Karpas-422 (cell line): ENCODE results near the gene PSD. TPM values are rescaled to one million over a fixed set of nuclear protein-coding genes. Genes with fewer than 3 reads are reported as not detected.
A peak's percentile ranks its signal among the peaks of the same experiment; 100 is the strongest.

Source experiments
- DNase-seq: peaks from one replicate; pipeline ENCODE4 v3.0.0-alpha.2; 2015
- H2AFZ ChIP-seq: fragments of 200-600 bp; sonication (generic); 2 replicates; pipeline ENCODE4 v1.6.1; 2014; ENCODE audit warnings: antibody characterized with exemption, low read length, mixed read lengths
- H3K27ac ChIP-seq: fragments of 200-600 bp; sonication (generic); 2 replicates; pipeline ENCODE4 v1.5.1; 2014; ENCODE audit warnings: mild to moderate bottlenecking, low read length, moderate library complexity
- H3K27me3 ChIP-seq: fragments of 200-600 bp; sonication (generic); 2 replicates; pipeline ENCODE4 v1.6.1; 2014; ENCODE audit warnings: low read length, mixed read lengths
- H3K36me3 ChIP-seq: fragments of 200-600 bp; sonication (generic); 2 replicates; pipeline ENCODE4 v1.6.1; 2014; ENCODE audit warnings: low read length, mixed read lengths; ENCODE audit not compliant: insufficient read depth
- H3K4me1 ChIP-seq: fragments of 200-600 bp; sonication (generic); 2 replicates; pipeline ENCODE4 v1.6.1; 2014; ENCODE audit warnings: mild to moderate bottlenecking, low read length, mixed read lengths
- H3K4me2 ChIP-seq: fragments of 200-600 bp; sonication (generic); 2 replicates; pipeline ENCODE4 v1.6.1; 2014; ENCODE audit warnings: low read length, low read depth, mild to moderate bottlenecking; ENCODE audit not compliant: poor library complexity, severe bottlenecking
- H3K4me3 ChIP-seq: fragments of 200-600 bp; sonication (generic); 2 replicates; pipeline ENCODE4 v1.5.1; 2014; ENCODE audit warnings: mild to moderate bottlenecking, antibody characterized with exemption, low read length, mixed read lengths
- H3K79me2 ChIP-seq: fragments of 200-600 bp; sonication (generic); 2 replicates; pipeline ENCODE4 v1.6.1; 2014; ENCODE audit warnings: mild to moderate bottlenecking, low read length, mixed read lengths
- H3K9ac ChIP-seq: fragments of 200-600 bp; sonication (generic); 2 replicates; pipeline ENCODE4 v1.6.0; 2014; ENCODE audit warnings: low read length
- H3K9me2 ChIP-seq: fragments of 200-600 bp; sonication (generic), shearing (Covaris generic); replicated peaks from 2 replicates; pipeline ENCODE4 v1.6.0; 2014; ENCODE audit warnings: mild to moderate bottlenecking, low read length, moderate library complexity; ENCODE audit not compliant: insufficient read depth
- H3K9me3 ChIP-seq: fragments of 300-700, 200-600 bp; sonication (generic); 2 replicates; pipeline ENCODE4 v1.6.1; 2014; ENCODE audit warnings: low read length, mixed read lengths
- H4K20me1 ChIP-seq: fragments of 200-600 bp; sonication (generic); 2 replicates; pipeline ENCODE4 v1.6.1; 2014; ENCODE audit warnings: mild to moderate bottlenecking, antibody characterized with exemption, low read length, low read depth; ENCODE audit not compliant: insufficient read depth
- total RNA-seq: library from RNA; depleted of rRNA; stranded (reverse); fragments of >200 nt; shearing (Covaris generic); gene quantifications from 2 replicates; pipeline ENCODE4 v1.2.3, GENCODE V29; 2014; ENCODE audit warnings: low replicate concordance

Gene PSD
- total RNA-seq, 1 experiment from 2014 or later: 0.19 TPM

DNA sequence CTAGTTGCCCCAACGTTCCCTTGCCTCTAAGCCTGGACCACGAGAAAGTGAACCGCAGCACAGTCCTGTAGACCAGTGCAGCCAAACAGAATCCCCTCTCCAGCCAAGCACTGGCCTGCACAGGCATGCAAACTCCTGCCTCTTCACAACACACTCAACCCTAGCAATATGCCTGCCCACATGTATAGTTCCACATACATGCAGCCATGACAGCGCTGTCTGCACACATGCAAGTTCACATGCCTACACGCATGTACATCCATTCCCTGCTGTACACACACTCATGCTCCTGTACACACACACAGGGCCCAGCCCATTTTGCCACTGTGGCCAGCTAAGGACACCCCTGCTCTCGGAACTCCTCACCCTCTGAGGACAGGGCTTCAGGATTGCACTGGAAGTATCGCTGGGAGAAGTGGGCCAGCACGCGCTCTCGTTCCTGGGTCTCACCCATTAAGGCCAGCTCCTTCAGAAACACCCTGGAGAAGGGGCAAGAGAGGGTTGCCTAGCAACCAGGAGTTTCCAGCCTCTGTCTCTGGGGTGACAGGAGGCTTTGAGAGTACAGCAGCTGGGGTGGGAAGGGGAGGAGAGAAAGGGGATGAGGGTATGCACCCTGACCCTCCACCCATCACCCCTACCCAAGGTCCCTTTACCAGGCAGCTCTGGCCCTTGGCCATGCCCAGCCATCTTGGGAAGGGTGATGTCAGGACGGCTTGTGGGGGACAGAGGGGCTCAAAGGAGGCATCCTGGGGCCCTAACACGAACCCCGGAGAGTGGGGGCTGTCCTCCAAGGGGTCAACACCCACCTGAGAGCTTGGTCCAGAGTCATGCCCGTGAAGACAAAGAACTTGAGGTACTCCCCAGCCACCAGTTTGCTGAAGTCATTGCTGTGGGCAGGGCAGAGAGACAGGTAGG lies 7.0 kb downstream of the PSD start:
- Histone ChIP-seq H3K4me1 (peaks cover 9% of the 10 kb centered on the region), H3K9ac (no peak overlapping the region), H3K27me3 (no peaks in the 10 kb centered on the region)

DNA sequence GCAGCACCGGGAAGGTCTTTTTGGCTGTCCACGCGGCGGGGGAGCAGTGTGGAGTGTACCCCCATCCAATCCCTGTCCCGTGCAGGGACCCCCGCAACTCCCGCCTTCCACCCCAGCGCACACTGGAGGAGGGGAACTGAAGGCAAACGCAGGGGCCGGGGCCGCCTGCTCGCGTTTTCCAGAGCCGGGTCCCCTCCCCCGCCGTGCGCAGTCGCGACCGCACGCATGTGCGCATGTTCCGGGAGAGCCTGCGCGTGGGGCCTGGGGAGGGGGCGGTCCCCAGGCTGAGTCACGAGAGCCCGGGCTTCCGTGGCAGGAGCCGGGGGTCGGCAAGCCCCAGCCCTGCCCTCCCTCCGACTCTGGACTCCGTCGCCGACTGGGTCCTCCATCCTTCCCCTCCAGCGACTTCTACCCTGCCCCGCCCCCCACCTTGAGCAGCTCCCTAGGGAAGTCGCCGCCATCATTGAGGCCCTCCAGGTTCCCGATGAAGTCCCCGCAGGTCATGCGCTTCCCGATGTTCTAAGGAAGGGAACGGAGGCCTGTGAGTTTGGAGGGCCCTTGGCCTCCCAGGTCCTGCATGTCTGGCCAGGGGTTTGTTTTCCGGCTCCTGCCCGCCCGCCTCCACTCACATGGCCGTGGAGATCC lies 8.0 kb downstream of the PSD start:
- Histone ChIP-seq H3K9me2 (no peaks in the 10 kb centered on the region), H3K79me2 (no peaks in the 10 kb centered on the region), H3K9me3 (no peaks in the 10 kb centered on the region), H4K20me1 (no peaks in the 10 kb centered on the region), H3K27me3 (no peaks in the 10 kb centered on the region), H3K9ac (no peak overlapping the region), H3K4me2 (no peak overlapping the region), H3K4me3 (no peak overlapping the region), H3K27ac (no peak overlapping the region), H2AFZ (no peak overlapping the region), H3K36me3 (no peaks in the 10 kb centered on the region), H3K4me1 (peaks cover 9% of the 10 kb centered on the region)
- no peak for DNase-seq

More for the DNA sequence above, 7.0 kb downstream of the PSD start:
- H3K27ac ChIP-seq: no peak overlapping the region
- H3K9me2 ChIP-seq: no peaks in the 10 kb centered on the region
- no peaks in the 10 kb centered on the region for H3K36me3 ChIP-seq
- no peak for DNase-seq
- H3K4me2 ChIP-seq: no peak overlapping the region
- H3K9me3 ChIP-seq: no peaks in the 10 kb centered on the region
- H2AFZ ChIP-seq: no peak overlapping the region
- no peaks in the 10 kb centered on the region for H3K79me2 ChIP-seq
- no peak overlapping the region for H3K4me3 ChIP-seq
- no peaks in the 10 kb centered on the region for H4K20me1 ChIP-seq

- no peaks in the 10 kb centered on the region for H3K79me2 ChIP-seq
- H3K27ac ChIP-seq: no peak overlapping the region
- no peaks in the 10 kb centered on the region for H3K9me3 ChIP-seq
- H3K4me1 ChIP-seq: peaks cover 9% of the 10 kb centered on the region
- no peak for DNase-seq
- H3K4me3 ChIP-seq: peak overlapping the region; percentile 32; the same call in 1 of the 2 replicates
- H4K20me1 ChIP-seq: no peaks in the 10 kb centered on the region
- H3K9me2 ChIP-seq: no peaks in the 10 kb centered on the region
- no peaks in the 10 kb centered on the region for H3K36me3 ChIP-seq
- no peaks in the 10 kb centered on the region for H3K27me3 ChIP-seq
- peak overlapping the region; percentile 41 for H3K9ac ChIP-seq
- H2AFZ ChIP-seq: no peak overlapping the region
- H3K4me2 ChIP-seq: peak overlapping the region; percentile 23
Measured at GRCh38 chr10:102409604-102410428, 8.8 kb downstream of the PSD start.

- Histone ChIP-seq H3K4me3 (peak overlapping the region; percentile 57; the same call in 1 of the 2 replicates), H2AFZ (no peak overlapping the region), H3K9me3 (no peaks in the 10 kb centered on the region), H3K4me2 (peak overlapping the region; percentile 53), H3K4me1 (peaks cover 9% of the 10 kb centered on the region), H3K27ac (no peak overlapping the region), H3K36me3 (no peaks in the 10 kb centered on the region), H3K9me2 (no peaks in the 10 kb centered on the region), H3K79me2 (no peaks in the 10 kb centered on the region), H4K20me1 (no peaks in the 10 kb centered on the region), H3K27me3 (no peaks in the 10 kb centered on the region), H3K9ac (peak overlapping the region; percentile 45)
- no peak for DNase-seq
Measured at GRCh38 chr10:102408728-102409603, 9.6 kb downstream of the PSD start.

DNA sequence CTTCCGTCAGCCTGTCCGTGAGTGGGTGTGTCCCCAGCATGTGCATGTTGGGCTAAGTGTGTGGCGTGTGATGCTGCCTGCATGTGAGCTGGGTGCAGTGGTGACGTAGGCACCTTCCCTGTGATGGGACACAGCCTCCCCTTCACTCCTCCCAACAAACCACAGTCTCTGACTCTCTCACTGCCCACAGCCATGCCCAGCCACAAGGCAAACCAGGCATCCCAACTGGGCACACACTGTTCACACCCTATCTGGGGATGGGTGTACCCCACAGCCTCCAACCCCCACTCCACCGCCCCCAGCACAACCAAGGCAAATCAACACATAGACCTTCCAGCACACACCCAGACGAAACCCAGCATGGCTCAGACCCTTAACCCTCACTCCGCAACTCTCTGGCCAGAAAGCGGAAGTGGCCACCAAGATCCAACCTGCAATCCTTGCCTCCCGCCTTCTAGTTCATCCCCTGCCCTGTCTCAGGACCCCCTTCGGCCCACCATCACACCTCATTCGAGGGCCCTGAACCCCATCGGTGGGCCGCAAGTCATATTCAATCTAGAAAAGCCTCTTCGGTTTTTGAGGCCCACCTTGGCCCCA lies 10.4 kb downstream of the PSD start:
- no peaks in the 10 kb centered on the region for H4K20me1 ChIP-seq
- no peaks in the 10 kb centered on the region for H3K9me3 ChIP-seq
- no peak overlapping the region for H3K9ac ChIP-seq
- H3K4me3 ChIP-seq: peak overlapping the region; percentile 57; the same call in 1 of the 2 replicates
- peaks cover 7% of the 10 kb centered on the region for H3K4me1 ChIP-seq
- H3K79me2 ChIP-seq: no peaks in the 10 kb centered on the region
- peak overlapping the region; percentile 53 for H3K4me2 ChIP-seq
- no peaks in the 10 kb centered on the region for H3K36me3 ChIP-seq
- H3K9me2 ChIP-seq: no peaks in the 10 kb centered on the region
- no peaks in the 10 kb centered on the region for H3K27me3 ChIP-seq
- DNase-seq: no peak
- no peak overlapping the region for H2AFZ ChIP-seq
- H3K27ac ChIP-seq: no peak overlapping the region

- Histone ChIP-seq H3K4me2 (no peak overlapping the region), H3K79me2 (no peaks in the 10 kb centered on the region), H3K9me3 (no peaks in the 10 kb centered on the region), H2AFZ (no peak overlapping the region), H3K36me3 (no peaks in the 10 kb centered on the region), H3K4me1 (peaks cover under 1% of the 10 kb centered on the region; the same call in 1 of the 2 replicates), H3K9me2 (no peaks in the 10 kb centered on the region), H3K27me3 (no peaks in the 10 kb centered on the region), H3K27ac (no peak overlapping the region), H3K9ac (no peak overlapping the region), H3K4me3 (no peak overlapping the region), H4K20me1 (no peaks in the 10 kb centered on the region)
- DNase-seq: no peak
Measured at GRCh38 chr10:102407425-102408130, 11.0 kb downstream of the PSD start.

GRCh38 chr10:102406815-102407214 lies 11.8 kb downstream of the PSD start:
- Histone ChIP-seq H2AFZ (no peak overlapping the region), H3K27ac (no peak overlapping the region), H3K4me3 (no peak overlapping the region), H4K20me1 (no peaks in the 10 kb centered on the region), H3K36me3 (no peaks in the 10 kb centered on the region), H3K9me2 (no peaks in the 10 kb centered on the region), H3K4me2 (no peak overlapping the region), H3K79me2 (no peaks in the 10 kb centered on the region), H3K4me1 (no peaks in the 10 kb centered on the region), H3K9ac (no peak overlapping the region), H3K27me3 (no peaks in the 10 kb centered on the region), H3K9me3 (no peaks in the 10 kb centered on the region)
- no peak for DNase-seq
